ENCODE results near the gene THSD4.

Gene THSD4

GRCh38 chr15:71566226-71566625, 451.0 kb downstream of the THSD4 start:
- DNase-seq: no peak

- DNase-seq: no peak
These were observed 451.9 kb downstream of the THSD4 start for GRCh38 chr15:71567173-71567572.

GRCh38 chr15:71568227-71568626, 453.0 kb downstream of the THSD4 start:
- DNase-seq: no peak

- DNase-seq: no peak
These were observed 455.5 kb downstream of the THSD4 start for GRCh38 chr15:71570736-71571135.

- no peak for DNase-seq
These were observed 456.4 kb downstream of the THSD4 start for GRCh38 chr15:71571641-71572040.

GRCh38 chr15:71572452-71573053, 457.3 kb downstream of the THSD4 start:
- DNase-seq: no peak

- no peak for DNase-seq
These were observed 458.3 kb downstream of the THSD4 start for GRCh38 chr15:71573599-71573998.

- DNase-seq: no peak
These were observed 460.3 kb downstream of the THSD4 start for GRCh38 chr15:71575474-71576045.

GRCh38 chr15:71577071-71577470, 461.8 kb downstream of the THSD4 start:
- DNase-seq: no peak

- DNase-seq: no peak
These were observed 466.2 kb downstream of the THSD4 start for GRCh38 chr15:71581398-71581930.

- DNase-seq: no peak
These were observed 469.9 kb downstream of the THSD4 start for GRCh38 chr15:71585159-71585558.

- no peak for DNase-seq
These were observed 471.2 kb downstream of the THSD4 start for GRCh38 chr15:71586463-71586862.

GRCh38 chr15:71588746-71589145, 473.5 kb downstream of the THSD4 start:
- no peak for DNase-seq

- DNase-seq: no peak
These were observed 475.8 kb downstream of the THSD4 start for GRCh38 chr15:71591057-71591456.

GRCh38 chr15:71592203-71592602, 476.9 kb downstream of the THSD4 start:
- DNase-seq: no peak

GRCh38 chr15:71595846-71596553, 480.7 kb downstream of the THSD4 start:
- no peak for DNase-seq

- DNase-seq: no peak
These were observed 481.4 kb downstream of the THSD4 start for GRCh38 chr15:71596672-71597071.

GRCh38 chr15:71597126-71597525, 481.9 kb downstream of the THSD4 start:
- no peak for DNase-seq

GRCh38 chr15:71597637-71598036, 482.4 kb downstream of the THSD4 start:
- no peak for DNase-seq

- no peak for DNase-seq
These were observed 483.5 kb downstream of the THSD4 start for GRCh38 chr15:71598741-71599140.

GRCh38 chr15:71599418-71600151, 484.3 kb downstream of the THSD4 start:
- no peak for DNase-seq

- no peak for DNase-seq
These were observed 485.0 kb downstream of the THSD4 start for GRCh38 chr15:71600237-71600636.

- no peak for DNase-seq
These were observed 486.0 kb downstream of the THSD4 start for GRCh38 chr15:71601038-71601834.
